H9 (cell line): ENCODE results near the gene FARS2. TPM values are rescaled to one million over a fixed set of nuclear protein-coding genes. Genes with fewer than 3 reads are reported as not detected.

Experiments
- DNase-seq: peaks from one replicate; pipeline ENCODE4 v3.0.0-alpha.2; 2017
- H2AFZ ChIP-seq: one replicate; pipeline ENCODE4 v1.6.1; 2013; ENCODE audit warnings: mild to moderate bottlenecking, low read length, control low read depth, moderate library complexity
- H2AK5ac ChIP-seq: 2 replicates; pipeline ENCODE4 v1.6.1; 2013; ENCODE audit warnings: low read length, control low read depth, mixed read lengths; ENCODE audit not compliant: insufficient read length
- H2BK120ac ChIP-seq: one replicate; pipeline ENCODE4 v1.6.1; 2013; ENCODE audit warnings: low read depth, mild to moderate bottlenecking, low read length, control low read depth, inconsistent platforms; ENCODE audit not compliant: poor library complexity, severe bottlenecking
- H2BK12ac ChIP-seq: 2 replicates; pipeline ENCODE4 v1.6.1; 2013; ENCODE audit warnings: low read length, control low read depth, mixed read lengths, low read depth; ENCODE audit not compliant: insufficient read length
- H2BK15ac ChIP-seq: 2 replicates; pipeline ENCODE4 v1.6.1; 2013; ENCODE audit warnings: low read depth, low read length, control low read depth
- H2BK20ac ChIP-seq: one replicate; pipeline ENCODE4 v1.6.1; 2013; ENCODE audit warnings: low read depth, mild to moderate bottlenecking, low read length, control low read depth, inconsistent platforms; ENCODE audit not compliant: poor library complexity, severe bottlenecking
- H2BK5ac ChIP-seq: 2 replicates; pipeline ENCODE4 v1.6.1; 2013; ENCODE audit warnings: low read length, control low read depth, mixed read lengths; ENCODE audit not compliant: insufficient read length
- H3K14ac ChIP-seq: 2 replicates; pipeline ENCODE4 v1.6.1; 2013; ENCODE audit warnings: low read length, control low read depth; ENCODE audit not compliant: insufficient read depth
- H3K18ac ChIP-seq: 2 replicates; pipeline ENCODE4 v1.6.1; 2013; ENCODE audit warnings: low read depth, mild to moderate bottlenecking, mixed read lengths, low read length, control low read depth; ENCODE audit not compliant: insufficient read length
- H3K23ac ChIP-seq: 2 replicates; pipeline ENCODE4 v1.6.1; 2013; ENCODE audit warnings: low read length, control low read depth, mixed read lengths, low read depth; ENCODE audit not compliant: insufficient read length
- H3K23me2 ChIP-seq: 2 replicates; pipeline ENCODE4 v1.6.1; 2013; ENCODE audit warnings: low read depth, mild to moderate bottlenecking, mixed read lengths, low read length, control low read depth; ENCODE audit not compliant: insufficient read length, poor library complexity, severe bottlenecking
- H3K27ac ChIP-seq: 2 replicates; pipeline ENCODE4 v1.5.1; 2013; ENCODE audit warnings: low read length, control low read depth, mixed read lengths, low read depth; ENCODE audit not compliant: insufficient read length
- H3K27me3 ChIP-seq: 2 replicates; pipeline ENCODE4 v1.6.1; 2013; ENCODE audit warnings: low read length, control low read depth, inconsistent platforms; ENCODE audit not compliant: insufficient read depth
- H3K4ac ChIP-seq: 2 replicates; pipeline ENCODE4 v1.6.1; 2013; ENCODE audit warnings: low read depth, mild to moderate bottlenecking, control low read depth, inconsistent platforms, low read length, moderate library complexity
- H3K4me1 ChIP-seq: 2 replicates; pipeline ENCODE4 v1.6.1; 2013; ENCODE audit warnings: low read length, control low read depth, inconsistent platforms; ENCODE audit not compliant: insufficient read depth
- H3K4me2 ChIP-seq: 2 replicates; pipeline ENCODE4 v1.6.1; 2013; ENCODE audit warnings: low read length, control low read depth, mixed read lengths; ENCODE audit not compliant: insufficient read length, insufficient read depth
- H3K56ac ChIP-seq: 2 replicates; pipeline ENCODE4 v1.6.1; 2013; ENCODE audit warnings: low read depth, mild to moderate bottlenecking, mixed read lengths, low read length, control low read depth; ENCODE audit not compliant: insufficient read length
- H3K79me1 ChIP-seq: 2 replicates; pipeline ENCODE4 v1.6.1; 2013; ENCODE audit warnings: low read depth, mild to moderate bottlenecking, moderate library complexity, low read length, control low read depth, inconsistent platforms; ENCODE audit not compliant: insufficient read depth, poor library complexity, severe bottlenecking
- H3K79me2 ChIP-seq: 2 replicates; pipeline ENCODE4 v1.6.1; 2013; ENCODE audit warnings: low read length, control low read depth, inconsistent platforms; ENCODE audit not compliant: insufficient read depth
- H3K9ac ChIP-seq: 2 replicates; pipeline ENCODE4 v1.6.1; 2013; ENCODE audit warnings: low read length, control low read depth, mixed read lengths; ENCODE audit not compliant: insufficient read length; ENCODE audit errors: extremely low read depth
- H3K9me3 ChIP-seq: one replicate; pipeline ENCODE4 v1.6.1; 2013; ENCODE audit warnings: low read depth, low read length, inconsistent platforms; ENCODE audit not compliant: control insufficient read depth
- H3T11ph ChIP-seq: one replicate; pipeline ENCODE4 v1.6.1; 2013; ENCODE audit warnings: mild to moderate bottlenecking, low read length, control low read depth, inconsistent platforms
- H4K20me1 ChIP-seq: one replicate; pipeline ENCODE4 v1.6.1; 2013; ENCODE audit not compliant: control insufficient read depth, insufficient read length, insufficient read depth
- H4K5ac ChIP-seq: 2 replicates; pipeline ENCODE4 v1.6.1; 2013; ENCODE audit warnings: low read depth, mild to moderate bottlenecking, mixed read lengths, low read length, control low read depth; ENCODE audit not compliant: insufficient read length
- H4K8ac ChIP-seq: replicated peaks from 2 replicates; pipeline ENCODE4 v1.6.1; 2013; ENCODE audit warnings: low read length, control low read depth, mixed read lengths, low read depth; ENCODE audit not compliant: insufficient read length
- H4K91ac ChIP-seq: 2 replicates; pipeline ENCODE4 v1.6.1; 2013; ENCODE audit warnings: low read depth, mild to moderate bottlenecking, moderate library complexity, mixed read lengths, low read length, control low read depth; ENCODE audit not compliant: insufficient read length
- H3K27ac Mint-ChIP-seq, 3 experiments: 2 replicates in 2 of 3; 3 replicates in 1 of 3; pipeline ENCODE4 v1.8.0; 2020 to 2021; ENCODE audit warnings: mixed read lengths in 3 of 3, mild to moderate bottlenecking in 1 of 3, moderate library complexity in 1 of 3
- H3K27me3 Mint-ChIP-seq: 2 replicates; pipeline ENCODE4 v1.8.0; 2021; ENCODE audit warnings: low read depth, mild to moderate bottlenecking, moderate library complexity, mixed read lengths
- H3K36me3 Mint-ChIP-seq, 3 experiments: 2 replicates in 2 of 3; 3 replicates in 1 of 3; pipeline ENCODE4 v1.8.0; 2020 to 2021; ENCODE audit warnings: low read depth in 3 of 3, mixed read lengths in 3 of 3; ENCODE audit not compliant: insufficient read depth in 1 of 3
- H3K4me1 Mint-ChIP-seq, 2 experiments: 2 replicates each; pipeline ENCODE4 v1.8.0; 2020; ENCODE audit warnings: mixed read lengths in 2 of 2
- H3K4me3 Mint-ChIP-seq, 2 experiments: 2 replicates in 1 of 2; 3 replicates in 1 of 2; pipeline ENCODE4 v1.8.0; 2020 to 2021; ENCODE audit warnings: mild to moderate bottlenecking in 2 of 2, mixed read lengths in 2 of 2, moderate library complexity in 1 of 2
- H3K9me3 Mint-ChIP-seq, 2 experiments: 2 replicates in 1 of 2; 3 replicates in 1 of 2; pipeline ENCODE4 v1.8.0; 2020; ENCODE audit warnings: mild to moderate bottlenecking in 2 of 2, mixed read lengths in 2 of 2, moderate library complexity in 1 of 2
- CTCF ChIP-seq: fragments of 200-600 bp; sonication (generic); conservative IDR thresholded peaks from 3 replicates; pipeline ENCODE4 v1.8.0; 2021; ENCODE audit warnings: antibody characterized with exemption, mild to moderate bottlenecking
- WGBS: extraction: QIAGEN DNeasy Blood & Tissue Kit; methylation state at CpG from one replicate; pipeline ENCODE4 v1.1.7; 2013; ENCODE audit warnings: missing lambda C conversion rate, low lambda C conversion rate, mixed read lengths; ENCODE audit not compliant: insufficient read length; ENCODE audit errors: extremely low coverage; 5-methylcytosine and 5-hydroxymethylcytosine counted together
- total RNA-seq: library from RNA; stranded (reverse); gene quantifications from 2 replicates; pipeline ENCODE4 v1.2.1, GENCODE V29; 2021

The FARS2 gene
- total RNA-seq, 1 experiment from 2014 or later = 8.5 TPM

- Histone ChIP-seq H3K27ac (no peak overlapping the region), H3K23ac (no peak overlapping the region), H4K5ac (no peak overlapping the region), H4K91ac (no peak overlapping the region), H3K79me1 (no peaks in the 10 kb centered on the region), H3K9ac (no peak overlapping the region), H2BK20ac (no peak overlapping the region), H4K8ac (no peak overlapping the region), H3K4me1 (peaks cover 2% of the 10 kb centered on the region; the same call in 1 of the 2 replicates), H3K18ac (no peak overlapping the region), H3K23me2 (no peaks in the 10 kb centered on the region), H2BK5ac (no peak overlapping the region), H3K56ac (no peak overlapping the region), H3K4ac (no peak overlapping the region), H2BK12ac (no peak overlapping the region), H3K9me3 (no peaks in the 10 kb centered on the region), H3K79me2 (no peaks in the 10 kb centered on the region), H2AFZ (no peak overlapping the region), H2AK5ac (no peak overlapping the region), H3K14ac (no peak overlapping the region), H3K27me3 (no peaks in the 10 kb centered on the region), H4K20me1 (no peaks in the 10 kb centered on the region), H3K4me2 (no peak overlapping the region), H2BK120ac (no peak overlapping the region), H2BK15ac (no peak overlapping the region), H3T11ph (no peak overlapping the region)
- DNase-seq = peak; percentile 66
- H3K9me3 Mint-ChIP-seq = peaks cover 28 to 29% of the 10 kb centered on the region in 2 experiments
- peak overlapping the region; percentile 86 to 96 (median 86); a peak in 6 of 7 replicates for H3K27ac Mint-ChIP-seq
- H3K4me3 Mint-ChIP-seq = no peak overlapping the region
- no CpG with 5 or more reads among the region's 5 CpGs for WGBS
- peaks cover 2% of the 10 kb centered on the region for H3K27me3 Mint-ChIP-seq
- H3K36me3 Mint-ChIP-seq = peaks cover 22 to 37% (median 26%) of the 10 kb centered on the region in 3 experiments
- TF ChIP-seq CTCF = no peak
- H3K4me1 Mint-ChIP-seq = peaks cover 16 to 17% of the 10 kb centered on the region in 2 experiments
Measured at GRCh38 chr6:5752391-5752680, 491.0 kb downstream of the FARS2 start.
